ENCODE measurements around the gene EIPR1. TPM values are rescaled to one million over a fixed set of nuclear protein-coding genes. Genes with fewer than 3 reads are reported as not detected.
A peak's percentile ranks its signal among the peaks of the same experiment; 100 is the strongest.

EIPR1 gene
- total and polyA plus RNA-seq, 2 of the 13 experiments (the other 11 are each of a cell fraction or from before 2014, with no cell fraction given) = 70.0 to 96.3 TPM

- TF ChIP-seq ZNF296 (CRISPR knock-in tag; conservative IDR thresholded peaks at IDR 0.05) (no peak), BCL6 (CRISPR knock-in tag; IDR thresholded peaks at IDR 0.05) (peak; percentile 61), SMAD3 (CRISPR knock-in tag; IDR thresholded peaks at IDR 0.05) (no peak), ZNF781 (CRISPR knock-in tag; IDR thresholded peaks at IDR 0.05; ENCODE audit: borderline replicate concordance, not compliant biosample characterization) (peak; percentile 35), ZNF770 (CRISPR knock-in tag; IDR thresholded peaks at IDR 0.05) (no peak), MATR3 (CRISPR knock-in tag; IDR thresholded peaks at IDR 0.05) (no peak), SOX13 (IDR thresholded peaks at IDR 0.05) (no peak), SOX13 (CRISPR knock-in tag; conservative IDR thresholded peaks at IDR 0.05 in 1 of 2, IDR thresholded peaks at IDR 0.05 in 1 of 2) (peak in 1 of 2 experiments; percentile 54; a peak in 1 of 4 replicates), ZMAT3 (CRISPR knock-in tag; conservative IDR thresholded peaks at IDR 0.05) (no peak; the same call in 1 of the 2 replicates), FUBP1 (CRISPR knock-in tag; IDR thresholded peaks at IDR 0.05; ENCODE audit: borderline replicate concordance) (no peak), ETV6 (CRISPR knock-in tag; conservative IDR thresholded peaks at IDR 0.05) (no peak), GFI1 (CRISPR knock-in tag; IDR thresholded peaks at IDR 0.05; ENCODE audit: borderline replicate concordance) (peak; percentile 48; the same call in 1 of the 2 replicates), AHR (CRISPR knock-in tag; IDR thresholded peaks at IDR 0.05) (no peak), ZNF678 (CRISPR knock-in tag; IDR thresholded peaks at IDR 0.05) (no peak), TEAD3 (CRISPR knock-in tag; optimal IDR thresholded peaks at IDR 0.05; ENCODE audit: borderline replicate concordance) (peak; percentile 30), SOX6 (IDR thresholded peaks at IDR 0.05) (no peak), SOX6 (CRISPR knock-in tag; IDR thresholded peaks at IDR 0.05) (peak; percentile 77), ZNF639 (CRISPR knock-in tag; conservative IDR thresholded peaks at IDR 0.05) (no peak), PRDM10 (CRISPR knock-in tag; IDR thresholded peaks at IDR 0.05; ENCODE audit: low read depth) (no peak)
These were observed 53.0 kb downstream of the EIPR1 start (continued) for GRCh38 chr2:3324404-3325281.

All from HepG2 (cell line).